Transverse colon (tissue), 4 donors: ENCODE measurements around the gene GNLY. TPM values are rescaled to one million over a fixed set of nuclear protein-coding genes. Genes with fewer than 3 reads are reported as not detected.

Source experiments
- DNase-seq: peaks from one replicate; pipeline ENCODE4 v3.0.0-alpha.2; 2019
- H3K27ac ChIP-seq, 4 donors: fragments of 200-600 bp; sonication (generic); 2 replicates each; pipeline ENCODE4 v1.5.1; 2016 to 2018; ENCODE audit warnings: inconsistent platforms in 4 of 4
- H3K27me3 ChIP-seq: fragments of 200-600 bp; sonication (generic); 2 replicates; pipeline ENCODE4 v1.5.1; 2017; ENCODE audit warnings: inconsistent platforms
- H3K36me3 ChIP-seq, 4 donors: fragments of 200-600 bp; sonication (generic); 2 replicates each; pipeline ENCODE4 v1.5.1; 2017 to 2019; ENCODE audit warnings: inconsistent platforms in 4 of 4
- H3K4me1 ChIP-seq, 4 donors: fragments of 200-600 bp; sonication (generic); 2 replicates each; pipeline ENCODE4 v1.5.1; 2017 to 2020; ENCODE audit warnings: inconsistent platforms in 4 of 4
- H3K4me3 ChIP-seq, 4 donors: fragments of 200-600 bp; sonication (generic); 1 replicate in 1 of 4; 2 replicates in 3 of 4; pipeline versions ENCODE4 v1.5.1 to v1.6.1; 2017 to 2019; ENCODE audit warnings: inconsistent platforms in 4 of 4
- H3K9me3 ChIP-seq, 2 donors: fragments of 200-600 bp; sonication (generic); 2 replicates each; pipeline ENCODE4 v1.5.1; 2017 to 2019; ENCODE audit warnings: inconsistent platforms in 2 of 2
- CTCF ChIP-seq, 5 experiments: fragments of 200-600 bp in 3 of 5; fragments of 450-650 bp in 2 of 5; sonication (generic) in 3 of 5; IDR thresholded peaks; 1 replicate in 2 of 5; 2 replicates in 3 of 5; pipeline ENCODE4 v1.5.1; 2016 to 2017; ENCODE audit warnings: antibody characterized with exemption in 5 of 5, inconsistent platforms in 3 of 5, mild to moderate bottlenecking in 2 of 5, moderate library complexity in 1 of 5
- EP300 ChIP-seq: sonication (generic); formaldehyde crosslinking; IDR thresholded peaks from one replicate; pipeline ENCODE4 v1.6.1; 2017; ENCODE audit warnings: antibody characterized with exemption, low read depth
- POLR2A ChIP-seq: fragments of 450-650 bp; IDR thresholded peaks from one replicate; pipeline ENCODE4 v1.6.1; 2016; ENCODE audit warnings: antibody characterized with exemption, mild to moderate bottlenecking, moderate library complexity
- POLR2AphosphoS5 ChIP-seq, 3 donors: sonication (generic); formaldehyde crosslinking; IDR thresholded peaks; one replicate each; pipeline ENCODE4 v1.6.1; 2016; ENCODE audit warnings: antibody characterized with exemption in 3 of 3
- WGBS, 2 donors: methylation state at CpG; one replicate each; pipeline ENCODE4 v1.1.5; 2018; ENCODE audit warnings: low coverage in 1 of 2; 5-methylcytosine and 5-hydroxymethylcytosine counted together
- in situ Hi-C, 4 donors: fragments of 200-750 bp; cut with MboI; loops; one replicate each; pipeline versions ENCODE4 v1.15.0 to v1.15.1; 2017; ENCODE audit warnings: low sequenced_read_pairs in 3 of 4, low pct_ligation_motif_present in 1 of 4, low pct_unique_long_range_greater_than_20kb in 1 of 4
- intact Hi-C: fragments of 100-400 bp; cut with DNase I; formaldehyde crosslinking; loops from one replicate; pipeline ENCODE4 v1.15.1; 2023; ENCODE audit warnings: low total_unique reads
- total RNA-seq, 4 donors: library from RNA; depleted of rRNA; stranded (reverse); fragments of >200 nt; gene quantifications; one replicate each; pipeline ENCODE4 v1.1.0, GENCODE V29; 2016

Gene GNLY
- total RNA-seq, 4 donors from 2014 or later = 5.2 to 11.7 TPM; not detected in 2

DNA sequence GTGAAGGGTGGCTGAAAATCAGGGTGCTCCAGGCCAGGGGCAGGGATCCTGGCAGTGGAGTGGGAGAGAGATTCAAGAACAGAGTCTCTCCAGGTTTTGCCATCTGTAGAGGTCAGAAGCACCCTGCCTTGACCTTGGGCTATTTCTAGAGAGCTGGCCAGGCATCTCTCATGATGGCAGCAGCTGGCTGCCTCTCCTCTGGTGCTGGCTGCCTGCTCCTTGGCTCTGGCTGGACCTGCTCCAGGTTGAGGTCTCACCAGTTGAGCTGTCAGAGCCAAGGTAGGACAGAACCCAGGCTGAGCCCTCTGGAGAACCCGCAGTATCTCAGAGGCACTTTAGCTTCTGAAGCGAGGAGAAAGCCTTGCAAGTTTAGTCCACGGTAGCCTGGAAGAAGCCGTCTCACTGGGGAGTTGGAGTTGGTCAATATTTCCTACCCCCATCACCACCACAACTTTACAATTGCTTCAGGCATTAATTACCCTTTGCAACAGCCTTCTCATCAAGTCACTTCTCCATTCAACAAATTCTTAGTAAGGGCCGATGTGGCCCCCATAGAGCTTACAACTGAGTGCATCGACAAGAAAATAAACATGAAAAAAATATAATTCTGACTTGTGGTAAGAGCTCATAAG lies 25.6 kb downstream of the GNLY start:
- in situ Hi-C loops (no loop called here), intact Hi-C loops (loop anchor here (10.0 kb wide), 1 partner anchor 75 kb away; no protein-coding TSS in a partner anchor)
- Histone ChIP-seq H3K4me1 (no peaks in the 10 kb centered on the region), H3K36me3 (no peaks in the 10 kb centered on the region), H3K27me3 (no peaks in the 10 kb centered on the region), H3K9me3 (no peaks in the 10 kb centered on the region), H3K27ac (no peak overlapping the region), H3K4me3 (no peak overlapping the region)
- WGBS, 2 donors = 80 to 92% methylated on average over 5 to 6 of the region's 6 CpGs
- DNase-seq = no peak
- TF ChIP-seq POLR2AphosphoS5 (IDR thresholded peaks at IDR 0.05) = no peak
- no peak for TF ChIP-seq CTCF (IDR thresholded peaks at IDR 0.05)

- no peaks in the 10 kb centered on the region for H3K27me3 ChIP-seq
- no peaks in the 10 kb centered on the region for H3K36me3 ChIP-seq
- no peak overlapping the region for H3K4me3 ChIP-seq
- DNase-seq = no peak
- no peak for TF ChIP-seq POLR2A
- TF ChIP-seq POLR2AphosphoS5 (IDR thresholded peaks at IDR 0.05) = no peak
- TF ChIP-seq CTCF (IDR thresholded peaks at IDR 0.05) = no peak
- no peak for TF ChIP-seq EP300
- in situ Hi-C loops (no loop called here), intact Hi-C loops (no loop called here)
- no peak overlapping the region for H3K27ac ChIP-seq
- WGBS, 2 donors = 93 to 100% methylated on average over 1 of the region's 1 CpG
- H3K4me1 ChIP-seq = no peaks in the 10 kb centered on the region
- H3K9me3 ChIP-seq = no peaks in the 10 kb centered on the region
These were observed 26.4 kb downstream of the GNLY start for GRCh38 chr2:85720533-85720932.

- Histone ChIP-seq H3K36me3 (no peaks in the 10 kb centered on the region), H3K4me3 (no peak overlapping the region), H3K4me1 (no peaks in the 10 kb centered on the region), H3K27ac (no peak overlapping the region), H3K9me3 (no peaks in the 10 kb centered on the region), H3K27me3 (no peaks in the 10 kb centered on the region)
- TF ChIP-seq EP300 (no peak), POLR2AphosphoS5 (IDR thresholded peaks at IDR 0.05) (no peak), POLR2A (no peak), CTCF (IDR thresholded peaks at IDR 0.05) (no peak)
- intact Hi-C loops (no loop called here), in situ Hi-C loops (no loop called here)
- no peak for DNase-seq
- WGBS, 2 donors = 81 to 87% methylated on average over 3 to 4 of the region's 4 CpGs
These were observed 27.5 kb downstream of the GNLY start for GRCh38 chr2:85721641-85722040.

- Histone ChIP-seq H3K4me1 (no peaks in the 10 kb centered on the region), H3K27ac (no peak overlapping the region), H3K27me3 (no peaks in the 10 kb centered on the region), H3K4me3 (no peak overlapping the region), H3K36me3 (no peaks in the 10 kb centered on the region), H3K9me3 (no peaks in the 10 kb centered on the region)
- in situ Hi-C loops (no loop called here), intact Hi-C loops (no loop called here)
- WGBS, 2 donors = 84 to 92% methylated on average over 4 to 6 of the region's 6 CpGs
- DNase-seq = no peak
- TF ChIP-seq POLR2AphosphoS5 (IDR thresholded peaks at IDR 0.05) (no peak), CTCF (IDR thresholded peaks at IDR 0.05) (no peak), POLR2A (no peak), EP300 (no peak)
These were observed 28.4 kb downstream of the GNLY start for GRCh38 chr2:85722519-85722918.
